C4-2B (cell line): ENCODE data around the gene MEF2C.

Source experiments
- ZFX ChIP-seq: fragments of 450-650 bp; IDR thresholded peaks from 2 replicates; pipeline ENCODE4 v1.6.1; 2017
- TF ChIP-seq, protein P1 (sequence below): fragments of 450-650 bp; conservative IDR thresholded peaks from 2 replicates; pipeline ENCODE4 v1.5.1; 2017; ENCODE audit warnings: mild to moderate bottlenecking

DNA sequence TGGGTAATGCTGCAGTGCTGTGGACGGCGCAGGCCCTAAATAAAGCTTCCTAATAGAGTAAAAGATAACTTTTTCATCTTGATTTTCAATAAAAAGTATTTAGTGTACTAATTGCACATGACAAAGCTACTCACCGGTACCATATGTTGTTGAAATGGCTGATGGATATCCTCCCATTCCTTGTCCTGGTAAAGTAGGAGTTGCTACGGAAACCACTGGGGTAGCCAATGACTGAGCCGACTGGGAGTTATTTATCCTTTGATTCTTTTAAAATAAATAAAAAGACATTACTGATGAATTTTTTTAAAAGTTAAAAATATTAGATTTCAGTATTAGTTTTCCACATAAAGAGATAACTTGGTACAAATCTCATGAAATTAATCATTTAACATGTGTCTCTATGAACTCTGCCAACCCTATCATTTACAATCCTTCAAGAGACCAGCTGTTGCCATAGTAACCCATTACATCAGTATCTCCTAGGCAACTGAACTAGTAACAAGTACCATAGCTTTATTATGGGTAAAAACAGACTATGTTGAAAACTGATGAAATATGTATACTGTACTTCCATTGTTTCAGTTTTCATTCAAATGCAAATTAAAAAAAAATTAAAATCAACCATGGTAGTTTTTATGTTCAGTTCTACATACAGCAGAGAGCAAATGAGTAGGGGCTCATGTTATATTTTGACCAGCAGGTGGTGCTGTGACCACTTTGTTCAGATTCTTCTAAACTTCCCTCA lies 153.7 kb downstream of the MEF2C start:
- TF ChIP-seq, protein P1, sequence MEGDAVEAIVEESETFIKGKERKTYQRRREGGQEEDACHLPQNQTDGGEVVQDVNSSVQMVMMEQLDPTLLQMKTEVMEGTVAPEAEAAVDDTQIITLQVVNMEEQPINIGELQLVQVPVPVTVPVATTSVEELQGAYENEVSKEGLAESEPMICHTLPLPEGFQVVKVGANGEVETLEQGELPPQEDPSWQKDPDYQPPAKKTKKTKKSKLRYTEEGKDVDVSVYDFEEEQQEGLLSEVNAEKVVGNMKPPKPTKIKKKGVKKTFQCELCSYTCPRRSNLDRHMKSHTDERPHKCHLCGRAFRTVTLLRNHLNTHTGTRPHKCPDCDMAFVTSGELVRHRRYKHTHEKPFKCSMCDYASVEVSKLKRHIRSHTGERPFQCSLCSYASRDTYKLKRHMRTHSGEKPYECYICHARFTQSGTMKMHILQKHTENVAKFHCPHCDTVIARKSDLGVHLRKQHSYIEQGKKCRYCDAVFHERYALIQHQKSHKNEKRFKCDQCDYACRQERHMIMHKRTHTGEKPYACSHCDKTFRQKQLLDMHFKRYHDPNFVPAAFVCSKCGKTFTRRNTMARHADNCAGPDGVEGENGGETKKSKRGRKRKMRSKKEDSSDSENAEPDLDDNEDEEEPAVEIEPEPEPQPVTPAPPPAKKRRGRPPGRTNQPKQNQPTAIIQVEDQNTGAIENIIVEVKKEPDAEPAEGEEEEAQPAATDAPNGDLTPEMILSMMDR, result peak; percentile 86
- TF ChIP-seq ZFX, result no peak
